GM18868 (cell line): ENCODE results near the gene SCYL3.
"Not testable (repeated sequence)": the region's sequence is repeated elsewhere in the genome, so short reads cannot be mapped to it uniquely, and the experiment has no call there.

Experiments used
- ATAC-seq: cut with Tn5 transposase; IDR thresholded peaks from one replicate; pipeline ENCODE4 v1.9.1; 2021; ENCODE audit warnings: mild to moderate bottlenecking, moderate library complexity; ENCODE audit not compliant: unreplicated experiment

Gene SCYL3

GRCh38 chr1:169872906-169873305 lies 20.8 kb downstream of the SCYL3 start:
- ATAC-seq: no peak

GRCh38 chr1:169871988-169872387 lies 21.7 kb downstream of the SCYL3 start:
- not testable (repeated sequence) for ATAC-seq

- ATAC-seq: no peak
Observed at GRCh38 chr1:169869426-169869825, 24.3 kb downstream of the SCYL3 start.

GRCh38 chr1:169868978-169869377 lies 24.7 kb downstream of the SCYL3 start:
- ATAC-seq: no peak

GRCh38 chr1:169867012-169867675 lies 26.6 kb downstream of the SCYL3 start:
- ATAC-seq: no peak

GRCh38 chr1:169866577-169866976 lies 27.1 kb downstream of the SCYL3 start:
- no peak for ATAC-seq

- ATAC-seq: not testable (repeated sequence)
Observed at GRCh38 chr1:169864531-169864930, 29.2 kb downstream of the SCYL3 start.

GRCh38 chr1:169860750-169861149 lies 32.9 kb downstream of the SCYL3 start:
- ATAC-seq: no peak

GRCh38 chr1:169860187-169860586 lies 33.5 kb downstream of the SCYL3 start:
- no peak for ATAC-seq

- no peak for ATAC-seq
Observed at GRCh38 chr1:169859001-169859400, 34.7 kb downstream of the SCYL3 start.

- no peak for ATAC-seq
Observed at GRCh38 chr1:169858467-169858866, 35.2 kb downstream of the SCYL3 start.

GRCh38 chr1:169853341-169853740 lies 40.4 kb downstream of the SCYL3 start:
- ATAC-seq: no peak

GRCh38 chr1:169849346-169850022 lies 44.2 kb downstream of the SCYL3 start:
- no peak for ATAC-seq

GRCh38 chr1:169848456-169848855 lies 45.2 kb downstream of the SCYL3 start:
- no peak for ATAC-seq

GRCh38 chr1:169844941-169845608 lies 48.6 kb downstream of the SCYL3 start:
- no peak for ATAC-seq

- no peak for ATAC-seq
Observed at GRCh38 chr1:169838942-169839341, 54.8 kb downstream of the SCYL3 start.

- no peak for ATAC-seq
Observed at GRCh38 chr1:169836198-169836597, 57.5 kb downstream of the SCYL3 start.

- ATAC-seq: no peak
Observed at GRCh38 chr1:169835647-169836046, 58.0 kb downstream of the SCYL3 start.

GRCh38 chr1:169834869-169835268 lies 58.8 kb downstream of the SCYL3 start:
- ATAC-seq: no peak

- ATAC-seq: no peak
Observed at GRCh38 chr1:169833179-169833901, 60.4 kb downstream of the SCYL3 start.

- no peak for ATAC-seq
Observed at GRCh38 chr1:169829671-169830070, 64.0 kb downstream of the SCYL3 start.
